IPS DF 19.7 (cell line): ENCODE data around the gene NTSR1.

ENCODE experiments used
- DNase-seq: peaks from one replicate; pipeline ENCODE4 v3.0.0-alpha.2; 2013; ENCODE audit warnings: low read depth, low spot score

The NTSR1 gene

GRCh38 chr20:62694106-62694505 is 14.5 kb upstream of the NTSR1 start:
- no peak for DNase-seq

GRCh38 chr20:62694868-62695267 is 13.8 kb upstream of the NTSR1 start:
- DNase-seq: no peak

- DNase-seq: no peak
Observed at GRCh38 chr20:62695448-62696414, 12.9 kb upstream of the NTSR1 start.

- no peak for DNase-seq
Observed at GRCh38 chr20:62696434-62696957, 12.1 kb upstream of the NTSR1 start.

DNA sequence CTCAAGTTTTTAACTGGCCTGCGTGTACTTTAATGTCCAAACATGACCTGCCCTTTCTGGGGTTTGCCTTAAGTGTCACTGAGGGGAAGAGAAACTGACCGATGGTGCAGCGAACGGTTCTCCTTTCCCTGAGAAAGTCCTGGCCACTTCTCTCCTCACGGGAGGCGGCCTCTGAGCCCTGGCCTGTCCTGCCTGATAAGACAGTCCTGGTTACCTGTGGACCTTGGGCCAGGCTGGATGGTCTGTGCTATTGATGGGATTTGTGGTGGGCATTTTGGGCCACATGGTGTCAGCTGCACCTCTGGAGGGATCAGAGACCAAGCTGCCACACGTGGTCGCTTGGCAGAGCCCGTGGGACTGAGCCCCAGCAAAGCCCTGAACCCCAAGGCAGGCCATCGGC is 11.6 kb upstream of the NTSR1 start:
- DNase-seq: no peak

- DNase-seq: no peak
Observed at GRCh38 chr20:62697468-62697912, 11.1 kb upstream of the NTSR1 start.

GRCh38 chr20:62698231-62698630 is 10.4 kb upstream of the NTSR1 start:
- no peak for DNase-seq

DNA sequence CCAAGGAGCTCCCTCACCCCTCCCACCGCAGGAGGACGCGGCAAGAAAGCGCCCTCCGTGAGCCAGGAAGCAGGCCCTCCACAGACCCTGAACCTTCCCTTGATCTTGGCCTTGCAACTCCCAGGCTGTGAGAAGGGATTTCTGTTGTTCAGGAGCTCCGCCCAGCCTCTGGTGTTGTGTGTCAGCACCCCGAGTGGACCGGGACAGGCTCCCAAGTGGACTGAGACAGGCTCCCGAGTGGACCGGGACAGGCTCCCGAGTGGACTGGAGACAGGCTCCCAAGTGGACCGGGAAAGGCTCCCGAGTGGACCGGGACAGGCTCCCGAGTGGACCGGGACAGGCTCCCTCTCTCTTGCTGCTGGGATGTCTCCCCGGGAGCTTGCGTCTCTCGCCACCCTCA is 9.3 kb upstream of the NTSR1 start:
- DNase-seq: no peak

GRCh38 chr20:62699741-62700140 is 8.9 kb upstream of the NTSR1 start:
- no peak for DNase-seq

DNA sequence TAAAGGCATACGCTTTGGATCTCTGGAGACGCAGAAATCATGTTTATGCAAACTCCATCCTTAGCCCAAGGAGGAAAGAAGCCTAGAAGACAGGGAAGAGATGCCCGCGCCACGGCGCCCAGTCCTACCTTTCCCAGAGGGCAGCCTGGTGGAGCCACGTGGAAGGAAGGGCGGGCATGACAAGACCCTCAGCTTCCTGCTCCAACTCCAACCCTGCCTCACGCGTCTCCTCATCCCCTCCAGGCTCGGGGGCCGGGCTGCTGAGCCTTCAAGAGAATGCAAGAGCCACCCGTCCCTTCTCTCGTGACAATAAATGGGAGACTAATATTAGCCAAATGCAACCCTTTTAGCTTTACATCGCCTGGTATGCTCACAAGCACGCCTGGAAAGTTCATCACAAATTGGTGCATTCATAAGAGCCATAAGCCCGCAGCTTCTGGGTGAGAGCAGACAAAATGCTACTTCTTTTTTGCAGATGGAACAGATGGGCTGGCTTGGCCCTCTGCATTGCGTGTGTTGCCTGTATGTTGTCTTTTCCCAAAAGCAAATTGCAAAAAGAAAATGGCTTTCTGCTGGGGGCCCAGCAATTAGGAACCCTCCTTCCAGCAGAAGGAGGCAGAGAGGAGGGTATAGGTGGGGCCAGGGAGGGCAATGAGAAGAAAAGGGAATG is 8.2 kb upstream of the NTSR1 start:
- no peak for DNase-seq

DNA sequence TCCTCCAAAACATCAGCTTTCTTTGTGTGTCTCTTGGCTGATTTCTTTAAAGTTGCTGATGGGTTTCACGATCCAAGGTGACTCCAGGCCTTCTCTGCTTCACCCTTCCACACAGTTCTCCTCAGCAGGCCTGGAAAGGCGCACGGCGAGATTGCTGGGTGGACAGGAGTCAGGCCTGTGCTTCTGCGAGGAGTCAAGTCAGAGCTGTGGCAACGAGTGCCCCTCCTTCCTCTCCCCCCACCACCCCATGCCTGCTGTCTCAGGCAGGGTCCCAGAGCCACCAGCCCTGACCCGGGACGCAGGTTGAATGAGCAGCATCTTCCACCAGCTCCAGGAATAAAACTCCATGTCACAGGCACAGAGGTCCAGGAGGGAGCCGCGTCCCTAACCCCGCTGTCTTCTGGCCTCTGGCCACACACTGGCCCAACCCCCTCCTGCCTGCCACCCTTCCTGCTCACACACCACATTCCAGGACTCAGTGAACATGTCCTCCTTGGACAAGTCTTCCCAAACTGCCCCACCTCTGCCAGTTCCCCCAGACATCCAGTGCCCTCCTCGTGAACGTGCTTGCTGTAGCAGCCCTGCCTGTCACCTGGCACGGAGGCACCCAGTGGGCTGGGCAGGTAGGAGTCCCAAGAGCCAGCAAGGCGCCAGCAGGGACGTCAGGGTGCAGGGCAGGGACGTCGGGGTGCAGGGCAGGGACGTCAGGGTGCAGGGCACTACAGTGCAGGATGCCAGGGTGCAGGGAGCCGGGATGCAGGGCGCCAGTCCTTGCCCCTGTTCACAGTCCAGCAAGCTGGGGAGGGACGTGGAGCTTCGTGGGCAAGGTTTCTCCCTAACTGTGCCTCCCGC is 7.2 kb upstream of the NTSR1 start:
- no peak for DNase-seq

GRCh38 chr20:62702013-62702300 is 6.7 kb upstream of the NTSR1 start:
- DNase-seq: no peak

DNA sequence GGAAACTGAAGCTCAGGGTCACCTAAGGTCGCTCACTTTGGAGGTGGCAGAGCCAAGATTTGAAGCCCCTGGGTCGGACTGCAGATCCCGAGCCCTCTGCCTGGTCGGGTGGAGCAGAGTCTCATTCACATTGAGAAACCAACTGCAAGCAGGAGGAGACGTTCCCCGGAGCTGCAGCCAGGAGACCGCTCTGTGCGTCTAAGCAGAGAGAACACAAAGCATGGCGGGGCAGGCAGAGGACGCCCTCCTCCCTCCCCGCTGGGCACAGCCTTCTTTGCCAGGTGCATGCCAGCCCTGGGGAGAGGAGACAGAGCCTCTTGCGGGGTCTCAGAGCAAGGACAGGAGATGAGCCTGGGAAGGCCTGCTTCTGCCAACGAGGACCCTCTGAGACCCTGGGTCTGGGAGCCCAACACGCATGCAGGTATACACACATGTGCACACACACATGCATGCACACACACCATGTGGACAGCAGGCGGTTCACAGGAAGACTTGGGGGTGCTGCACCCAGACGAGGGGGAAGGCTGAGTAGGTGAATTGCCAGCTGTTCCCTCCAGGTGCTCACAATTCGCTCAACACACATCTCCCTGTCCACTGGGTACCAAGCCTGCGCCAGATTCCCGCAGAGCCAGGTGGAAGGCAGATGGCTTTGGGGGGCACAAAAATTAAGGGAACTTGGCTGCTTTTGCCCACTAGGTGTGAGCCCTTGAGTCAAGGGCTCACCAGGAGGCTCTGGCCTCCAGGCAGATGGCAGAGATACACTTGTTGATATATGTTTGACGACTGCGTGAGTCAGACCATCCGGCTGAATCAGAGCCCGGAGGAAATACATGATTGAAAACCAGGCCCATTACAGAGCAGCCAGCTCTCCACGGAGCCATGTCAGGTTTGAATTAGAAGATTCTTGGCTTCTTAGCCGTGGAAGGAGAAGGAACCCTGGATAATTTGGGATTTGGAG is 5.5 kb upstream of the NTSR1 start:
- no peak for DNase-seq

DNA sequence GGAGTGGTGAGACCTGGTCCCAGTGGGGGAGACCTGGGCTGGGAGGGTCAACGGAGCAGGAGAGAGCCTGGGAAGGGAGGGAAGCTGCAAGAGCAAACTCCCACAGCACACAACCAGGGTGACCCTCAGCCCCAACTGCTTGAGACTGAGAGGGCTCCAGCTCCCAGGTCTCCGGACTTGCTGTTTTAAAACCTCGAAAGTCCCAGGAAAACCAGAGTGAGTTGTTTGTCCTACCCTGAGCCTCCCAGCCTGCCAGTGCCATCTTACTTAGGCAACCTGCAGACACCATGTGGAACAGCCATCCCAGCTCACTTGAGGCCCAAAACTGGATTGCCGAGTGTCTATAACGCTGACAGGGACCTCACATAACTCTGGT is 4.8 kb upstream of the NTSR1 start:
- DNase-seq: no peak

DNA sequence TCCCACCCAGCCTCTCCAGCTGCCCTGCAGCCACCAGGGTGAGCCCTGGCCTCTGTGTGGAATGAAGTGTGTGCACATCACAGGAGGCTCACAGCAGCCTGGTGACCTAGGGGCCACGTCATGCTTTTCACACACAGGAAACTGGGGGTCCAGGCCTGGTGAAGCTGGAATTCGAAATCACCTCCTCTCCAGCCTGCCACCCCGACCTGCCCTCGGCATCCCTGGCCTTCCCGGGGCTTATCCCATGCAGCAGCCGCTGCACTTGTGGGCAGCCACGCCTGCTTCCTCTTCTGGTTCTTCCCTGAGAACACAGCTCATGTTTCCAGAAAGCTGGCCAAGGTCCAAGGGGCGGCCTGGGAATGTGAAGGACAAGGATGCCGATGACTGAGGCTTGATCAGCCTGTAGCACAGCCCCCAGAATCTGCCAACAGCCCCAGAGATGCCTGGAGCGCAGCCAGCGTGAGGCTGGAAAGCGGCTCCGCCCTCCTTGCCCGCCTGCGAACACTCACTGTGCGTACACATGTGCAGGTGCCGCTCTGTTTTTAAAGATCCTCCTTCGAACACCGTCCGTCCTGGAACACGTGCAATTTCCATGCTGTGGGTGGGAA is 4.2 kb upstream of the NTSR1 start:
- no peak for DNase-seq

DNA sequence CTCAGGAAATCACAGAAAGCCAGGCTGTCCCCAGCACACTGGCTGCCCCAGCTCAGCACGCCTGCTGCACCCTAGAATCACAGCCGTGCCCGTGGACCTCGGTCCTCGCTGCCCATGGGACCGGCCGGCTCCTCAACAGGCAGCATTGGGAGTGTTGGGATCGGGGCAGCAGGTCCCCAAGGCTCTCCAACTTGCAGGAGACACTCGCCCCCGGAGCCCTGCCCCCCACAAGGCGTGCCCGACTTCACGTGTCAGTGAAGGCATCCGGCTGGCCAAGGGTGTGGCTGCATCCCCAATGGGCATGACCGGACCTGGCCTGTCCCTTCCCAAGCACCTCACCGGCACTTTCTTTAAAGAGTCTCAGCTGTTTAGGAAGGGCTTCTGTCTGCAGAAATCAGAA is 3.0 kb upstream of the NTSR1 start:
- DNase-seq: no peak

DNA sequence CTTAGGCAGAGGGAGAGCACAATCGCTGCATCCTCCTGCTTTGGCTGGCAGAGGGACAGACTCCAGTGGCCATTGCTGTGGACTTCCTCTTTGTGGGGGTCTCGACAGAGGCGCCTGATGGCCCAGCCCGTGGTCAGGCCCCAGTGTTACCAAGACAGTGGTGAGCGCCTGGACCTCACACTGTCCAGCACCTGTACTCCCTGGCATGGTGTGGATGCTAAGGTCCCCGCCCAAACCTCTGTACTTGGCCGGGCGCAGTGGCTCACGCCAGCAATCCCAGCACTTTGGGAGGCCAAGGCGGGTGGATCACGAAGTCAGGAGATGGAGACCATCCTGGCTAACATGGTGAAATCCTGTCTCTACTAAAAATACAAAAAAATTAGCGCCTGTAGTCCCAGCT is 2.3 kb upstream of the NTSR1 start:
- no peak for DNase-seq

DNA sequence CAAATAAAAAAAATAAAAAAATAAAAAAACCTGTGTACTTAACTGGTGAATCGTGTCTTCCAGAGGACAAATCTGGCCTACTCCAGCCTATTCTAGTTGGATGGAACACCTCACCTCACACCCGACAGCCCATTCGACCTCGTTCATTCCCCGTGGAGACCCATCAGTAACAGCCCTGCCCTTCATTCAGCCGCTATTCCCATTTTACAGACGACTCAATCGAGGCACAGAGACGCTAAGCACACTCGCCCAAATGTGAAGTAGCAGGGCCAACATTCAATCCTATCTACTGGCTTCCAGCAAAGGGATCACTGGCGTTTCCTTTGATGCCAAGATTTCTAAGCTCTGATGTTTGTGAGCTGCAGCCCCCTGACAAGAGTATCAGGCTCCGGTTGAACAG is 1.8 kb upstream of the NTSR1 start:
- DNase-seq: no peak

DNA sequence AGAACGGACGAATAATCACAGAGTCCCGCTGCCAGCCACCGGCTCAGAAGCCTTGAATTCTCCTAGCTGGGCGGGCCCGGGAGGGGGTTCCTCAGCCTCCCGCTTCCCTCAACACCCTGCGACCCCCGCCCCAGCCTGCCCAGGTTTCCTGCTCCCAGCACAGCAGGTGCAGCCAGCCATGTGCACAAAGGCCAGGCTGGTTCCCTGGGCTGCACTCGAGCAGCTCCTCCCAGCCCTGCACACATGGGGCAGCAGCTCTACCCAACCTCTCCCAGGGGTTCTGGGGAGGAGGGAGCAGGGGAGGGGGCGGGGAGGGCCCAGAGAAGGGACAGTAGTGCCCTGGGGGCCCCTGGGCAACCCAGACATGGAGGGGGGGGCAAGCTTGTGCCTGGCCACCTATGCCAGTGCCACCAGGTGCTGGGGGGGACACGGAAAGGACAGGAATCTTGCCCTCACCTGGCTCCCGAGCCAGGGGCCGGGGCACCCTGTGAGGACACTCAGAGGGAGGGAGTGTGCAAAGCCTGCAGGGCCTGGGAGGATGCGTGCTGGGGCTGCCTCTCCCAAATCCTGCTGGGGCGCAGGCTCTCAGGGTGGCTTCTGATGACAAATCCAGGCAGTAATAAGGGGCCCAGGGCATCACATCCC is 1.2 kb upstream of the NTSR1 start:
- DNase-seq: no peak

- DNase-seq: peak; percentile 30
Observed at GRCh38 chr20:62707921-62708521, 615 bp upstream of the NTSR1 start.
